CD4-positive, CD25-positive, alpha-beta regulatory T cell (primary cell): Measurements from ENCODE around the gene NEK10. TPM values are rescaled to one million over a fixed set of nuclear protein-coding genes. Genes with fewer than 3 reads are reported as not detected.
"Not testable (repeated sequence)": the region's sequence is repeated elsewhere in the genome, so short reads cannot be mapped to it uniquely, and the experiment has no call there.

Experiments
- ATAC-seq, 2 donors: fragments of 150-1000 bp; cut with Tn5 transposase; one replicate each; pipeline ENCODE4 v1.10.0; 2021; ENCODE audit warnings: low read depth in 2 of 2, moderate number of reproducible peaks in 2 of 2, moderate library complexity in 1 of 2
- DNase-seq, 3 donors: peaks; one replicate each; pipeline versions ENCODE4 v3.0.0 to v3.0.0-alpha.2; 2012 to 2022; ENCODE audit warnings: mixed read lengths in 1 of 3
- H3K27ac ChIP-seq: one replicate; pipeline ENCODE4 v1.7.0; 2013; ENCODE audit warnings: mild to moderate bottlenecking, low read length; ENCODE audit not compliant: insufficient read depth, poor library complexity, severe bottlenecking
- H3K27me3 ChIP-seq: one replicate; pipeline ENCODE4 v1.7.0; 2013; ENCODE audit warnings: low read length; ENCODE audit not compliant: control insufficient read depth, insufficient read depth
- H3K36me3 ChIP-seq: one replicate; pipeline ENCODE4 v1.7.0; 2013; ENCODE audit warnings: mild to moderate bottlenecking, low read length, moderate library complexity; ENCODE audit not compliant: control insufficient read depth, insufficient read depth
- H3K4me1 ChIP-seq: 2 replicates; pipeline ENCODE4 v1.7.0; 2013; ENCODE audit warnings: mild to moderate bottlenecking, low read length; ENCODE audit not compliant: insufficient read depth, control insufficient read depth, poor library complexity, severe bottlenecking
- H3K4me3 ChIP-seq: one replicate; pipeline ENCODE4 v1.7.0; 2013; ENCODE audit warnings: low read depth, mild to moderate bottlenecking, low read length, moderate library complexity
- H3K9me3 ChIP-seq, 2 experiments: 1 replicate in 1 of 2; 2 replicates in 1 of 2; pipeline ENCODE4 v1.7.0; 2013; ENCODE audit warnings: low read length in 2 of 2, mild to moderate bottlenecking in 1 of 2, moderate library complexity in 1 of 2; ENCODE audit not compliant: control insufficient read depth in 2 of 2
- H3K27ac Mint-ChIP-seq, 3 donors: one replicate each; pipeline ENCODE4 v1.8.0; 2020 to 2022; ENCODE audit warnings: mild to moderate bottlenecking in 3 of 3, mixed read lengths in 3 of 3, moderate library complexity in 2 of 3
- H3K27me3 Mint-ChIP-seq: one replicate; pipeline ENCODE4 v1.8.0; 2022; ENCODE audit warnings: mild to moderate bottlenecking, mixed read lengths
- H3K36me3 Mint-ChIP-seq: one replicate; pipeline ENCODE4 v1.8.0; 2020; ENCODE audit warnings: mixed read lengths
- H3K4me1 Mint-ChIP-seq, 4 donors: one replicate each; pipeline ENCODE4 v1.8.0; 2020 to 2022; ENCODE audit warnings: mixed read lengths in 4 of 4, mild to moderate bottlenecking in 1 of 4
- H3K4me3 Mint-ChIP-seq, 4 donors: one replicate each; pipeline ENCODE4 v1.8.0; 2020 to 2022; ENCODE audit warnings: mild to moderate bottlenecking in 4 of 4, mixed read lengths in 4 of 4, moderate library complexity in 3 of 4
- H3K9me3 Mint-ChIP-seq, 7 donors: one replicate each; pipeline ENCODE4 v1.8.0; 2020 to 2022; ENCODE audit warnings: mixed read lengths in 7 of 7, mild to moderate bottlenecking in 3 of 7, moderate library complexity in 2 of 7
- polyA plus RNA-seq, 4 donors: library from polyadenylated mRNA; unstranded; fragments of 300-500 nt; fragmentation: Illumina TruSeq; gene quantifications; one replicate each; pipeline ENCODE4 v1.2.3, GENCODE V29; 2021
- total RNA-seq: library from RNA; stranded (reverse); gene quantifications from one replicate; pipeline ENCODE4 v1.2.3, GENCODE V29; 2022

The NEK10 gene
- total and polyA plus RNA-seq, 5 donors from 2014 or later, result 0.54 to 3.9 TPM; not detected in 3

GRCh38 chr3:27307566-27307965 is 61.6 kb downstream of the NEK10 start:
- Histone ChIP-seq H3K9me3 (no peaks in the 10 kb centered on the region), H3K4me3 (no peak overlapping the region), H3K27ac (no peak overlapping the region), H3K36me3 (no peaks in the 10 kb centered on the region), H3K4me1 (no peaks in the 10 kb centered on the region), H3K27me3 (no peaks in the 10 kb centered on the region)
- Mint-ChIP-seq H3K36me3 (peaks cover 12% of the 10 kb centered on the region), H3K4me3 (no peak overlapping the region), H3K4me1 (peaks cover 0 to 4% (median under 1%) of the 10 kb centered on the region in 4 donors), H3K9me3 (no peaks in the 10 kb centered on the region), H3K27ac (no peak overlapping the region), H3K27me3 (no peaks in the 10 kb centered on the region)
- no peak for DNase-seq
- no peak for ATAC-seq

DNA sequence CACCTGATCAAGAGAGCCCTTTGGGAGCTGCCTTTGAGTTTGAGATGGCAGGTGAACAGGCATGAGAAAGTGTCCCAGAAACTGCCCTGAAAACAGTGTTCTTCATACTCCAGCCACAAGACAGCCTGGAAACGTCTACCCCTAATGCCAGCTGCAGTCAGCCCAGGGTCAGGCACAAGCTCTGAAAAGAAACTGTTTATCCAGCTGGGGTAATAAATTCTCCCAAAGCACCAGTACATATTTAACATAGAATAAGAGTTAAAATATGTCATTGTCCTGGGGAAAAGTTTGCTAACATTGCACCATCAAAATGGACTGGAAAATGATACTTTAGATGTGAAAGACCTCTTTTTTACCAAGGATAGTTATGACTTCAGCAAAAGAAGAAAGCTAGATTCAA is 66.3 kb downstream of the NEK10 start:
- Mint-ChIP-seq H3K4me3 (no peak overlapping the region), H3K27me3 (peaks cover 4% of the 10 kb centered on the region), H3K4me1 (no peaks in the 10 kb centered on the region), H3K36me3 (peaks cover 38% of the 10 kb centered on the region), H3K9me3 (peaks cover 0 to 18% (median 3%) of the 10 kb centered on the region in 7 donors), H3K27ac (no peak overlapping the region)
- H3K9me3 ChIP-seq, result peaks cover 0 to 1% of the 10 kb centered on the region in 2 experiments
- no peak overlapping the region for H3K27ac ChIP-seq
- no peak overlapping the region for H3K4me3 ChIP-seq
- no peaks in the 10 kb centered on the region for H3K4me1 ChIP-seq
- ATAC-seq, result no peak
- DNase-seq, result no peak
- H3K27me3 ChIP-seq, result no peaks in the 10 kb centered on the region
- H3K36me3 ChIP-seq, result peaks cover 3% of the 10 kb centered on the region

DNA sequence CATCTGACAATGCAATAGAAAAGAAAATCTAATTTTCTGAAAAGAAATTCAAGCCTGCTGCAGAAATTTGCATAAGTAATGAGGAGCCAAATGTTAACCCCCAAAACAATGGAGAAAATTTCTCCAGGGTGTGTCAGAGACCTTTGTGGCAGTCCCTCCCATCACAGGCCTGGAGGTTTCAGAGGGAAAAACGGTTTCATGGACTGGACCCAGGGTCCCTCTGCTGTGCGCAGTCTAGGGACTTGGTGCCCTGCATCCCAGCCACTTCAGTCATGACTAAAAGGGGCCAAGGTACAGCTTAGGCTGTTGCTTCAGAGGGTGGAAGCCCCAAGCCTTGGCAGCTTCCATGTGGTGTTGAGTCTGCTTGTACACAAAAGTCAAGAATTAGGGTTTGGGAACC is 70.2 kb downstream of the NEK10 start:
- H3K9me3 ChIP-seq, H3K4me3 ChIP-seq, H3K4me3 Mint-ChIP-seq, DNase-seq, H3K36me3 ChIP-seq, H3K27ac Mint-ChIP-seq, H3K27me3 ChIP-seq, H3K27me3 Mint-ChIP-seq, H3K4me1 ChIP-seq, H3K4me1 Mint-ChIP-seq, ATAC-seq, H3K27ac ChIP-seq: not testable (repeated sequence)
- Mint-ChIP-seq H3K36me3 (peaks cover 30% of the 10 kb centered on the region), H3K9me3 (peaks cover 0 to 18% (median 3%) of the 10 kb centered on the region in 7 donors)

DNA sequence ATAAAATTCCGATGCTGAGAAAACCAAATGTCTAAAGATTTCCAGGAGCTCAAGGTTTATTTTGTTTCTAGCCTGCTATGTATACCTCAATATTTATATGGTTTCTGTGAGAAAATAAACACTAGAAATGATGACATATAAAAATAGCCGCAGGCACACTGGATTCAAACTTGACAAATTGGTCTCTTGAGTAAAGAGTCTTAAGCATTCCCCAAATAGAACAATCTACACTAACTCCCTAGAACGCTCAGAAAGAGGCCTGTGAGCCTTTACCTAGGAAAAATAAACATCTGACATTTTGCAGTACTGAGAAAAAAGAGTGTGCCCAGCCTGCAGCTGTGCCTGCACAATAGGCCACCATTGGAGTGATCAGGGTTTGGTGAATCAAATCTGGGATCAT is 75.2 kb downstream of the NEK10 start:
- no peak overlapping the region for H3K27ac ChIP-seq
- H3K36me3 ChIP-seq, result no peaks in the 10 kb centered on the region
- H3K4me1 ChIP-seq, result no peaks in the 10 kb centered on the region
- H3K27me3 ChIP-seq, result no peaks in the 10 kb centered on the region
- no peak overlapping the region for H3K4me3 ChIP-seq
- Mint-ChIP-seq H3K9me3 (peaks cover 0 to 7% (median 0%) of the 10 kb centered on the region in 7 donors), H3K4me3 (no peak overlapping the region), H3K36me3 (no peaks in the 10 kb centered on the region), H3K27ac (no peak overlapping the region), H3K4me1 (no peaks in the 10 kb centered on the region), H3K27me3 (no peaks in the 10 kb centered on the region)
- peaks cover 0 to 1% of the 10 kb centered on the region in 2 experiments for H3K9me3 ChIP-seq
- ATAC-seq, result no peak
- no peak for DNase-seq

DNA sequence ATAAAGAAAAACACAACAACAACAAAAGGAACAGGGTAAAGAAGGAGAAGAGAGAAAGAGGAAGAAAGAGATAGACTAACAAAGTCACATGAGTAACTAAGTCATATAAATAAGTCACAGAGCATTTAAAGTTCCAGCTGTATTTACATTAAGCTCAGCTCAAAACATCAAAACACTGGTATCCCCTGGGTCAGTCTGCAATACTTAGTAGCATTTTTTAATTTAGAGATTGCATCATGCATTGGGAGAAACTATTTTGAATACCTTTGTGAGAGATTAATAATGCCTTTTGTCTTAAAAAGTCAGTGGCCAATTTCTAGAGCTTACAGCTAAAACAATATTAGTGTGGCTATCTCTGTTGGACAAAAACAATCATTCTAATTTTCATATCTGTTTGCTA is 78.4 kb downstream of the NEK10 start:
- no peaks in the 10 kb centered on the region for H3K27me3 Mint-ChIP-seq
- peaks cover 0 to 1% (median 0%) of the 10 kb centered on the region in 7 donors for H3K9me3 Mint-ChIP-seq
- ATAC-seq (no peak), DNase-seq (no peak)
- Histone ChIP-seq H3K27me3 (no peaks in the 10 kb centered on the region), H3K9me3 (no peaks in the 10 kb centered on the region), H3K27ac (no peak overlapping the region), H3K4me1 (no peaks in the 10 kb centered on the region), H3K4me3 (no peak overlapping the region), H3K36me3 (no peaks in the 10 kb centered on the region)
- H3K36me3 Mint-ChIP-seq, result no peaks in the 10 kb centered on the region
- no peaks in the 10 kb centered on the region for H3K4me1 Mint-ChIP-seq
- no peak overlapping the region for H3K27ac Mint-ChIP-seq
- H3K4me3 Mint-ChIP-seq, result no peak overlapping the region

DNA sequence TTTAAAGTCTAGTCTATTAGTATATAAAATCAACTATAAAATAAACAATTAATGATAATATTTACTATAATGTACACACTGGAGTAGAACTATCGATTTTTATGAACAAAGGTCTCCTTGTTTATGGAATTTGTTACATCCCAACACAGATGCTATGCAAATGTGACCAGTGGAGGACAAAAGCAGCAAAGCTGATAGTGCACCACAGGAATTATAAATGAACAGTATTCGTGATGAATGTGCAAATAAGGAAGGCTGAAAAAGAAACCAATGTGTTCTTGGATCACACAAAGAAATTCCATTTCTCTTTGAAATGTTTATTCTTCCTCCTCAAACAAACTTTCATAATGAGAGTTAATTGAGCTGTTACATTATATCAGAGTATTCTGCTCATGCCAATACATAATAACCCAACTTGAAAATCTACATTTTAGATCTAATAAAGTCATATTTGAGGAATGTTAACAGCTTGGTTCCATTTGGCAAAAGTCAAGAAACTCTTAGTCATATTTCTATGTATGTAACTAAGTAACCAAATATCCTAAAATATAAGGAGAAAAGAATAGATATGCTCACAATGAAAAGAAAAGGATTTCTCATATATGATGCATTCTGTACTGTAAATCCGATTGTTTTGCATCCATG is 79.3 kb downstream of the NEK10 start:
- Mint-ChIP-seq H3K4me1 (no peaks in the 10 kb centered on the region), H3K9me3 (peaks cover 0 to 1% (median 0%) of the 10 kb centered on the region in 7 donors), H3K27me3 (no peaks in the 10 kb centered on the region), H3K27ac (no peak overlapping the region), H3K36me3 (no peaks in the 10 kb centered on the region), H3K4me3 (no peak overlapping the region)
- ATAC-seq, result no peak
- Histone ChIP-seq H3K36me3 (no peaks in the 10 kb centered on the region), H3K27me3 (no peaks in the 10 kb centered on the region), H3K4me3 (no peak overlapping the region), H3K4me1 (no peaks in the 10 kb centered on the region), H3K9me3 (no peaks in the 10 kb centered on the region), H3K27ac (no peak overlapping the region)
- no peak for DNase-seq

DNA sequence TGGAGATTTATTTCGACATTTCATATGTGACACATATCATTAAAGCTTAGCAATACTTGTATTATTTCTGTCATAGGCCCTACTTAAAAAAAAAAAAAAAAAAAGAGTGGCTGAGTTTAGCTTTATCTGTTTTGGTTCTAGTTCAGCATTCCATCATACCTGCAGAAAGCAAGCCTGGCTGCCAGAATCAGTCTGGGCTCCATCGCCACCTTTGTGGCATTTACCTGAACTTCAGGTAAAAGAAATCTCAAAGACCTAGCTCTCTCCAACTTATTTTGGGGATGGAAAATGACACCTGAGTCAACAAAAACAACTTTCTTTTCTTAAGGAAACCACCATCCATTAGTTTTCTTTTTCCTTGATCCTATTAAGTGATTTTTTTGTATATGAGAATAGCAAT is 82.1 kb downstream of the NEK10 start:
- no peak for DNase-seq
- no peak overlapping the region for H3K27ac ChIP-seq

DNA sequence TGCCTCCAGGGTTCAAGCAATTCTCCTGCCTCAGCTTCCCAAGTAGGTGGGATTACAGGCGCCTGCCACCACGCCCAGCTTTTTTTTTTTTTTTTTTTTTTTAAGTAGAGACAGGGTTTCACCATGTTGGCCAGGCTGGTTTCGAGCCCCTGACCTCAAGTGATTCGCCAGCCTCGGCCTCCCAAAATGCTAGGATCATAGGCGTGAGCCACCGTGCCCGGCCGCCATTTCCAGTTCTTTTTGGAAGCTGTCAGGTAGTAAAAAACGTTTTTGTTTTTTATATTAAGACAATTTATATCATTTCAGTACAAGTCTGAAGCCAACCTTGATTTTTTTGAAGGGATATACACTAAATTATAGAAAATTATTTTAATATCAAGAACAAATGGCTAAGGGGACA is 82.7 kb downstream of the NEK10 start:
- H3K27me3 ChIP-seq, H3K4me1 Mint-ChIP-seq, H3K9me3 Mint-ChIP-seq, H3K4me1 ChIP-seq, H3K27me3 Mint-ChIP-seq, H3K36me3 Mint-ChIP-seq, ATAC-seq, H3K27ac Mint-ChIP-seq, H3K9me3 ChIP-seq, H3K27ac ChIP-seq, H3K4me3 Mint-ChIP-seq, DNase-seq, H3K36me3 ChIP-seq, H3K4me3 ChIP-seq: not testable (repeated sequence)

More for the DNA sequence above, 82.1 kb downstream of the NEK10 start:
- ATAC-seq, result no peak
- Mint-ChIP-seq H3K27me3 (no peaks in the 10 kb centered on the region), H3K4me3 (no peak overlapping the region), H3K4me1 (no peaks in the 10 kb centered on the region), H3K36me3 (no peaks in the 10 kb centered on the region), H3K9me3 (peaks cover 0 to 1% (median 0%) of the 10 kb centered on the region in 7 donors), H3K27ac (no peak overlapping the region)
- Histone ChIP-seq H3K9me3 (no peaks in the 10 kb centered on the region), H3K4me3 (no peak overlapping the region), H3K36me3 (no peaks in the 10 kb centered on the region), H3K4me1 (no peaks in the 10 kb centered on the region), H3K27me3 (no peaks in the 10 kb centered on the region)
